ENCODE results near the gene NCCRP1.

Gene NCCRP1

GRCh38 chr19:39179754-39180153 is 17.0 kb upstream of the NCCRP1 start:
- no peak for DNase-seq (ENCODE audit: low spot score)
- POLR2A ChIA-PET (ENCODE audit: low non-redundant PET) = no interaction called here
- peak overlapping the region; percentile 16 for H3K27ac ChIP-seq
- CTCF ChIA-PET = no interaction called here
- TF ChIP-seq CTCF (conservative IDR thresholded peaks at IDR 0.05; ENCODE audit: low read depth) = no peak

GRCh38 chr19:39180749-39181148 is 16.0 kb upstream of the NCCRP1 start:
- no peak for DNase-seq (ENCODE audit: low spot score)
- POLR2A ChIA-PET (ENCODE audit: low non-redundant PET) = no interaction called here
- CTCF ChIA-PET = no interaction called here
- TF ChIP-seq CTCF (conservative IDR thresholded peaks at IDR 0.05; ENCODE audit: low read depth) = no peak
- peak overlapping the region; percentile 16; the same call in 1 of the 2 replicates for H3K27ac ChIP-seq

GRCh38 chr19:39181500-39182173 is 15.1 kb upstream of the NCCRP1 start:
- CTCF ChIA-PET = no interaction called here
- DNase-seq (ENCODE audit: low spot score) = no peak
- TF ChIP-seq CTCF (conservative IDR thresholded peaks at IDR 0.05; ENCODE audit: low read depth) = no peak
- POLR2A ChIA-PET (ENCODE audit: low non-redundant PET) = no interaction called here
- H3K27ac ChIP-seq = peak overlapping the region; percentile 16; the same call in 1 of the 2 replicates

- DNase-seq (ENCODE audit: low spot score) = no peak
- ChIA-PET POLR2A (ENCODE audit: low non-redundant PET) (no interaction called here), CTCF (no interaction called here)
- H3K27ac ChIP-seq = no peak overlapping the region
- TF ChIP-seq CTCF (conservative IDR thresholded peaks at IDR 0.05; ENCODE audit: low read depth) = no peak
These were observed 14.6 kb upstream of the NCCRP1 start for GRCh38 chr19:39182174-39182505.

GRCh38 chr19:39183104-39183503 is 13.7 kb upstream of the NCCRP1 start:
- ChIA-PET CTCF (no interaction called here), POLR2A (ENCODE audit: low non-redundant PET) (no interaction called here)
- no peak for DNase-seq (ENCODE audit: low spot score)
- H3K27ac ChIP-seq = no peak overlapping the region
- no peak for TF ChIP-seq CTCF (conservative IDR thresholded peaks at IDR 0.05; ENCODE audit: low read depth)

- no peak for TF ChIP-seq CTCF (conservative IDR thresholded peaks at IDR 0.05; ENCODE audit: low read depth)
- POLR2A ChIA-PET (ENCODE audit: low non-redundant PET) = no interaction called here
- CTCF ChIA-PET = interaction anchor here (0.6 to 2.3 kb wide), 4 partner anchors 10 to 277 kb away, joined by 3 to 11 read pairs (median 3); no protein-coding TSS in a partner anchor
- no peak overlapping the region for H3K27ac ChIP-seq
- DNase-seq (ENCODE audit: low spot score) = no peak
These were observed 10.4 kb upstream of the NCCRP1 start for GRCh38 chr19:39186391-39186790.

Data from RWPE1 (cell line).